ENCODE data around the gene BAIAP2L1. TPM values are rescaled to one million over a fixed set of nuclear protein-coding genes. Genes with fewer than 3 reads are reported as not detected.

BAIAP2L1 gene
- total RNA-seq, 2 experiments from 2014 or later: 0.33 to 0.61 TPM

GRCh38 chr7:98303906-98304305, 97.0 kb downstream of the BAIAP2L1 start:
- Mint-ChIP-seq H3K27me3 (no peaks in the 10 kb centered on the region), H3K27ac (no peak overlapping the region), H3K9me3 (no peaks in the 10 kb centered on the region), H3K4me3 (no peak overlapping the region), H3K36me3 (ENCODE audit: low read depth) (no peaks in the 10 kb centered on the region), H3K4me1 (ENCODE audit: low read depth) (no peaks in the 10 kb centered on the region)
- no peak for TF ChIP-seq CTCF (IDR thresholded peaks at IDR 0.05)
- Histone ChIP-seq H3K27me3 (ENCODE audit: control insufficient read depth in 1 of 2, insufficient read depth in 2 of 2, low read length in 2 of 2) (no peaks in the 10 kb centered on the region), H3K4me1 (ENCODE audit: insufficient read depth, low read length) (no peaks in the 10 kb centered on the region), H3K9me3 (ENCODE audit: control insufficient read depth in 1 of 2, insufficient read depth in 1 of 2, low read length in 2 of 2) (no peaks in the 10 kb centered on the region), H3K4me3 (ENCODE audit: low read length) (no peak overlapping the region), H3K36me3 (ENCODE audit: insufficient read depth, low read length) (no peaks in the 10 kb centered on the region), H3K27ac (ENCODE audit: low read depth in 1 of 2, low read length in 2 of 2) (no peak overlapping the region)
- no peak for ATAC-seq (ENCODE audit: poor library complexity)
- ChIA-PET CTCF (no interaction called here), POLR2A (no interaction called here)
- DNase-seq: no peak
- intact Hi-C loops (cut with DNase I, micrococcal nuclease): no loop called here

GRCh38 chr7:98303176-98303865, 97.6 kb downstream of the BAIAP2L1 start:
- H3K36me3 Mint-ChIP-seq (ENCODE audit: low read depth): no peaks in the 10 kb centered on the region
- no peak overlapping the region for H3K27ac ChIP-seq (ENCODE audit: low read depth in 1 of 2, low read length in 2 of 2)
- no peaks in the 10 kb centered on the region for H3K9me3 Mint-ChIP-seq
- TF ChIP-seq CTCF (IDR thresholded peaks at IDR 0.05): no peak
- CTCF ChIA-PET: no interaction called here
- H3K4me1 Mint-ChIP-seq (ENCODE audit: low read depth): no peaks in the 10 kb centered on the region
- H3K4me3 ChIP-seq (ENCODE audit: low read length): no peak overlapping the region
- no peak overlapping the region for H3K27ac Mint-ChIP-seq
- intact Hi-C loops (cut with DNase I, micrococcal nuclease): no loop called here
- no peaks in the 10 kb centered on the region for H3K27me3 ChIP-seq (ENCODE audit: control insufficient read depth in 1 of 2, insufficient read depth in 2 of 2, low read length in 2 of 2)
- no peaks in the 10 kb centered on the region for H3K27me3 Mint-ChIP-seq
- no peaks in the 10 kb centered on the region for H3K9me3 ChIP-seq (ENCODE audit: control insufficient read depth in 1 of 2, insufficient read depth in 1 of 2, low read length in 2 of 2)
- no peak for ATAC-seq (ENCODE audit: poor library complexity)
- DNase-seq: no peak
- H3K4me1 ChIP-seq (ENCODE audit: insufficient read depth, low read length): no peaks in the 10 kb centered on the region
- H3K36me3 ChIP-seq (ENCODE audit: insufficient read depth, low read length): no peaks in the 10 kb centered on the region
- H3K4me3 Mint-ChIP-seq: no peak overlapping the region
- POLR2A ChIA-PET: no interaction called here

- Mint-ChIP-seq H3K27ac (no peak overlapping the region), H3K4me3 (no peak overlapping the region), H3K36me3 (ENCODE audit: low read depth) (no peaks in the 10 kb centered on the region), H3K27me3 (no peaks in the 10 kb centered on the region), H3K9me3 (no peaks in the 10 kb centered on the region), H3K4me1 (ENCODE audit: low read depth) (no peaks in the 10 kb centered on the region)
- Histone ChIP-seq H3K36me3 (ENCODE audit: insufficient read depth, low read length) (no peaks in the 10 kb centered on the region), H3K4me3 (ENCODE audit: low read length) (no peak overlapping the region), H3K4me1 (ENCODE audit: insufficient read depth, low read length) (no peaks in the 10 kb centered on the region), H3K27ac (ENCODE audit: low read depth in 1 of 2, low read length in 2 of 2) (no peak overlapping the region), H3K27me3 (ENCODE audit: control insufficient read depth in 1 of 2, insufficient read depth in 2 of 2, low read length in 2 of 2) (no peaks in the 10 kb centered on the region), H3K9me3 (ENCODE audit: control insufficient read depth in 1 of 2, insufficient read depth in 1 of 2, low read length in 2 of 2) (no peaks in the 10 kb centered on the region)
- TF ChIP-seq CTCF (IDR thresholded peaks at IDR 0.05): no peak
- ATAC-seq (ENCODE audit: poor library complexity) (no peak), DNase-seq (no peak)
- CTCF ChIA-PET: no interaction called here
- intact Hi-C loops (cut with DNase I, micrococcal nuclease): no loop called here
- POLR2A ChIA-PET: no interaction called here
Observed at GRCh38 chr7:98301693-98302470, 99.0 kb downstream of the BAIAP2L1 start.

Measured in CD4-positive, alpha-beta T cell (primary cell).